HL-60/S4 treated with phorbol 12-myristate 13-acetate at 8.2 ng/mL for 4 days and 3 days (cell line): ENCODE measurements around the gene ATP8B1.

Source experiments
- in situ Hi-C: fragments of 300-500 bp; cut with MboI; formaldehyde crosslinking; loops from 2 replicates; pipeline ENCODE4 v1.15.0; 2022; ENCODE audit warnings: low sequenced_read_pairs

ATP8B1 gene

DNA sequence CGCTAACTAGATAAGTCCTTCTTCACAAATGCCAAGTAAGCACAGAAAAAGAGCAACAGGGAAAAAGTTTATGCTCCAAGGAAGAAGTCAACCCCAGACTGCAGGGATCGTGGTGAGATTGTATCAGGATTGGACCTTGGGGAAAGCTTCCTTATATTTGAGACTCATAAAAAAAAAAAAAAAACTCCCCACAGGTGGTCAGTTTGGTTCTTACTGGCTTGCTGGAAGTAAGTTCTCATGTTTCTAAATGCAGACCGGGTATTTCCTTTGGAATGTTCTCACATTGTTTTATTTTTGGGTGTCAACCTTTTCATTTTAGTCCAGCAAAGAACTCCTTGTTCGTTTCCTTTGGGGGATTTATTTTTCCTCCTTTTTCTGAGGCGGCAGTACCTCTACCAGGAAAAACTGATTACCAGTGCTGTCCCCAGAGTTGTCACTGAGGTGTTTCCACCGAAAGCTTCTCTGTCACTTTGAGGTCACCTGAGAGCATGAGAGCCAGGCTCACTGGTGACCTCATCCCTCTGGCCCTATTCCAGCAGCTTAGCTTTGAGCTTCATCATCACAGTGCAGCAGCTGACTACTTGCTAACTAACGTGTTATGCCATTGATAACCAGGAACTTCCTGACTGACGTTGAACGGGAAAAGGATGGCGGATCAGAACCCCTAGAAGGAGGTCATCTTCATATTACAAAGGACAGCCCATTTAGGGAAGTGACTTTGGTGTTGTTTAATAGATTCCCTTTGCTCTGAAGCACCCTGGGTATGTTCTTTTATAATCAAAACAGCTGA lies 16.8 kb upstream of the ATP8B1 start:
- in situ Hi-C loops = no loop called here

DNA sequence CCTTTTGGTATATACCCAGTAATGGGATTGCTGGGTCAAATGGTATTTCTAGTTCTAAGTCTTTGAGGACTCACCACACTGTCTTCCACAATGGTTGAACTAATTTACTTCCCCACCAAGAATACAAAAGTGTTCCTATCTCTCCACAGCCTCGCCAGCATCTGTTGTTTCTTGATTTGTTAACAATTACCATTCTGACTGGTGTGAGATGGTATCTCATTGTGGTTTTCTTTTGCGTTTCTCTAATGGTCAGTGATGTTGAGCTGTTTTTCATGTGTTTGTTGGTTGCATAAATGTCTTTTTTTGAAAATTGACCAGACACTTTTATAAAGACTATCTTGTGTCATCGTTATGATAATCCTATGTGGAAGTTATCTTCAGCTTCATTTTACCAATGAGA lies 16.0 kb upstream of the ATP8B1 start:
- in situ Hi-C loops = no loop called here

DNA sequence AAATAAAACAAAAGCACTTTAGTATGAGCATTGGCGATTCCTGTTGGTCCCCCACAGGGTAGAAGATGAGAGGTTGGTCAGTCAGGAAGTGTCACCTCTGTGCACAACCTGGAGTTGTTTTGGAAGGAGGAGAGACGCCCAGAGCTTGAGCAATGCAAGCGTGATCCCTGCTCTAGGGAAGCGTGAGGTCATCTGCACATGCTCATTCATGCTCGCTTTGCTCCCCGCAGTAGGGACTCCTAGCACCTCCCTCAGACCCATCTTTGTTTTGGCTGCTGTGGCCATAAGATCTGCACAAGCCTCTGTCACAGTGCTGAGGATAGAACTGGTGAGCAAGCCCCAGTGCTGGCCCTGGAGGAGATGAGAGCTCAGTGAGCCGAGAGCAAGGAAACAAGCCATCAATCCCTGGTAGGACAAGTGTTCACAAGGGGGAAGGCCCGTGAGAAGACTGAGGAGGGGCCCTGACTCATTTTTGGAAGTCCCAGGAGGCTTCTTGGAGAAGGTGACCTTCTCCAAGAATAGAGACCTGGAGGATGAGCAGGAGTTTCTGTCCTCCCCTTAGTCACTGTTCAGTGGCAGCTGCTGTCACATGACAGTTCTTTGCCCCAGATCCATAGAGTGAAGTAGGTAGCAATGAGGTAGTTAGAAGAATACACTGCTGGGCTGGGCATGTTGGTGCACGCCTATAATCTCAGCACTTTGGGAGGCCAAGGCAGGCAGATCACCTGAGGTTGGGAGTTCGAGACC lies 13.3 kb upstream of the ATP8B1 start:
- in situ Hi-C loops = no loop called here

DNA sequence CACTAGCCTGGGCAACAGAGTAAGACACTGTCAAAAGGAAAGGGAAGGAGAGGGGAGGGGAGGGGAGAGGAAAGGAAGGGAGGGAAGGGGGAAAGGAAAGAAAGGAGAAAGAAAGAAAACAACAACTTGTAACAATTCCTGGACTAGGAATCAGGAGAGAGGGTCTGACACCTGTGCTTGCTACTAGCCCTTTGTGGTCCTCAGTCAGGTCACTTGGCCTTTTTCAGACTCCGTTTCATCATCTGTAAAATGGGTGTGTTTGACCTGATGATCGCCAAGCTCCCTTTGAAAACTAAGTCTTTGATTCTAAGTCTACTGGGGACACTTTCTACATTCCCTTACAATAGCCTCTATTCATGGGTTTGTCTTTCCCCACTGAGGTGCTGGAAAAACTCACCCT lies 11.4 kb upstream of the ATP8B1 start:
- in situ Hi-C loops = no loop called here

DNA sequence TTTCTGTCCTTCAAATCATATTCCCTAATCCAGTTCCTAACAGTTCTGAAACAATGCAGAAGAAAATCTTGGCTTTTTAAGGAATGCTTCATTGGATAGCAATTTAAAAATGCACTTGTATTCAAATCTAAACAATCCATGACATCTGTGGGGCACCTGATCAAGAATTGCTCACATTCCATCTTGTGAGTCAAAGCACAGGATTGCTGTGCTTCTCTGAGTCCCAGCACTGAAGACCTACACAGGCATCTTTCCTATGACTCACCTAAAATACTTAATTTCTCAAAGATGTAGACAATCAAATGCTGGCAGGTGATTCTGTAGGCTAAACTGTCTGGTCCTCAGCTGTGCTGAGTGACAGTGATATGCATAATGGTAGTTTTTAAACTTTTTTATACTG lies 10.1 kb upstream of the ATP8B1 start:
- in situ Hi-C loops = no loop called here

DNA sequence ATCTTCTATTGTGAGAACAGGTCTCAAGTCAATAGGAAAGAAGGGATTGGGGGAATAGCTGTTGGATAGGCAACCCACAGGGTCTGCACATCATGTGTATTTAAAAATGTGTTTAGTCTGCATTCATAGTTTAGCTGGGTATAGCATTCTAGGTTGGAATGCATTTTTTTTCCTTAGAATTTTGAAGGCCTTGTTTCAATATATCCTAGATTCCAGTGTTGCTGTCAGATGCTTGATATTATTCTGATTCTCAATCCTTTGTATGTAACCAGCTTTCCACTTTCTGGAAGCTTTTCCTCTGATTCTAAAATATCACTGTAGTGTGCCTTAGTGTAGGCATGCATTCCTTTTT lies 9.0 kb upstream of the ATP8B1 start:
- in situ Hi-C loops = no loop called here

DNA sequence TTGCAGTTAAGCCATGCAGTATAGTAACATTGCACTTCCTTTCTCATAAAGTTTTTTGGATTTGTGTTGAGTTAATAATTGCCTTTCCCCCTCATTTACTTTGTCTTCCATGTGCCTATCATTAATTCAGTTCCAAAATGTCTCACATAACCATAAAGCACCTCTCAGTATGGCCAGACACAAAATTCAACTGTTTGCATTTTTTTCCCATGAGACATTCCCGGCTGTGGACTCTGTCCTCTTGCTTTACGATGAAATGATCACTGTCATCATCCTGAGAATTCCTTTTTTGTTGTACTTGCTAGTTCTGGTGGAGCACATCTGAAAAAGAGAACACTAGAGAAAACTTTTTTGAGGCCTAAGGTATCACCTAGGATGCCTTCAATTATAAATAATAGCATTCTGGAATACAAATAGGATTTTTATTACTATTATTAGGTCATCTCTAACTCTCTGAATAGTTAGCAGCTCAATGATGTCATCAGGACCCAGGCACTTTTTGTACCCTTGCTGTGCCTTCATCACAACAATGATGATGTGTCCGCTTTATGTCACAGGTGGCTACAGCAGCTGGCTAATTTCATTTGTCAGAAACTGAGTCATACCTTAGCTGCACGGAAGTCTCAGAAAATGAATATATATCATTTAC lies 8.5 kb upstream of the ATP8B1 start:
- in situ Hi-C loops = no loop called here

DNA sequence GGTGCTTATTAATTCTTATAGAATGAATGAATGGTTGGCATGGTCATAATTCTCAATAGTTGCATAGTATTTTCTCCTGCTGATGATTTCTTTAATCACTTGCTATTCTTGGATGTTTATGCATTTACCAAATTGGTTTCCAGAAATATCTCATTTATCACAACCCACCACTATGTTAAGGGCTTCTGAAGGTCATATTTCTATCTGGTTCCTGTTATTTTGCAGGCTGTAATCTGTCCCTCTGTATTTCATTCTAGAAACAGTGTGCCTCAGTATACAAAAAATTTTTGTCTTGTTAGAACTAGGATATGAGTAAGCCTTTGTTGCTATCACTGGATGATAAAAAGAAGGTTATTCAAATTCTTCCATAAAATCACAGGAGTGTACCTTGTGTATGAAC lies 6.1 kb upstream of the ATP8B1 start:
- in situ Hi-C loops = no loop called here

DNA sequence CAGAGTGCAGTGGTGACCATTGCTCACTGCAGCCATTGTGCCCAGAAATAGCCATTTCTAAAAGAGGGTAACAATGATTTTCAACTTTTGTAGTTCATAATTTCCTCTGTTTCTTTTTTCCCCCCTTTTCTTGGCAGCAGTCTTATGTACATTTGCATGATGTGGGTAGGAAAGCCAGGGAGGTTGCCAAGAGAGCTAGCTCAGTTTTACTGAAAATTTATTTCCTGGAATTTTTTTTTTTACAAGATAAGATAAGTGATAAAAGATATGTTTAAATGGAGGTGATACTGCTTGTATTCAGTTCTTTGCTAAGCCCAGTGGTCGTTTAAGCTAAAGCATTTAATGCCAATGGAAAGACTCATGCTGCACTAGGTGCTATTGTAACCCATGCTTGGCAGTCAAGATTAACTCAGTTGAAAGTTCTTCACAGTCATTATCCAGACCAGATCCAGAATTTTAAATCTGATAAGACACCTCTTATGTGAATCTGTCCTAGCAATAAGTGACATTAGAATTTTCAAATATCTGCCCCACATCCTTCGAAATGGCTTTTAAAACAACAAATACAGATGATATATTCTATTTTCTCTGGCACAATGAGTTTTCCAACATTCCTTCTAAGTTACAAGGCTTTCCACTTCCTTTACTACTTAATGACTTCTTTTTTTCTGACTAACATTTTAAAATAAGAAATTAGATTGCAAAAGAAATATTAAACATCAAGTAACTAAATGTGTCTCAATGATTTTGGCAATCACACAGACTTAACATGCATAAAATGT lies 4.4 kb upstream of the ATP8B1 start:
- in situ Hi-C loops = no loop called here

DNA sequence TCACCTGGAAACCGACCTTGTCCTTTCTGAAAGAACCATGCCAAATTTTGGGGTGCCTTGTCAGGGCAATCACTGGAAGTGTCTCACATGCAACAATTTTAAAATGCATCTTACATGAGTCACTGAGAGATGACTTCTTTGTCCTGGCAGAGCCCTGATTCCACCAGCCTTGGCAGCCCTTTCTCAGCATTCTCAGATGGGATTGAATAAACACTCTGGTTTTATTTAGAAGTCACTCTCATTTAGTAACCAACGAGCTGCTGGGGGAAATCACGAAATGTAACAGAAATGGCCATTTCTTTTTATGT lies 3.8 kb upstream of the ATP8B1 start:
- in situ Hi-C loops = no loop called here

DNA sequence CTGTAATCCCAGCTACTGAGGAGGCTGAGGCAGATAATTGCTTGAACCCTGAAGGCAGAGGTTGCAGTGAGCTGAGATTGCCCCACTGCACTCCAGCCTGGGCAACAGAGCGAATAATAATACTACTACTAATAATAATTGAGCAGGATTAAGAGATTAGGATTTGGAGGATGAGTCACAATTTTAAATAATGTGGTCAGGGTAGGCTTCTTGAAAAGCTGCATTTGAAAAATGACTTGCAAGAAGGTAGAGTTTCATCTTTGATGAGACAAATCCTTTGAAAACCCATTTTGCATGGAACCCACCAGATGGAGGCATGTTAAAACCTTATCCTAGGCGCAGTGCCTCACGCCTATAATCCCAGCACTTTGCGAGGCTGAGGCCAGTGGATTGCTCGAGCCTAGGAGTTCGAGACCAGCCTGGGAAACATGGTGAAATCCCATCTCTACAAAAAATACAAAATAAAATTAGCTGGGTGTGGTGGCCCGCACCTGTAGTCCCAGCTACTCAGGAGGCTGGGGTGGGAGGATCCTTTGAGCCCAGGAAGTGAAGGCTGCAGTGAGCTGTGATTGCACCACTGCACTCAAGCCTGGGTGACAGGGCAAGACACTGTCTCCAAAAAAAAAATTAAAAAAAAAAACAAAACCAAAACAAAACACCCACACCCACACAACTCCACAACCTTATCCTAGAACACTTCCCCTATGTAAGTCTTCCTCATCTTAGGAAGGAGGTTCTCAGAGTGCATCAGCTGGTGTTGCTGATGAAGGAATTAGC lies 3.3 kb upstream of the ATP8B1 start:
- in situ Hi-C loops = no loop called here

DNA sequence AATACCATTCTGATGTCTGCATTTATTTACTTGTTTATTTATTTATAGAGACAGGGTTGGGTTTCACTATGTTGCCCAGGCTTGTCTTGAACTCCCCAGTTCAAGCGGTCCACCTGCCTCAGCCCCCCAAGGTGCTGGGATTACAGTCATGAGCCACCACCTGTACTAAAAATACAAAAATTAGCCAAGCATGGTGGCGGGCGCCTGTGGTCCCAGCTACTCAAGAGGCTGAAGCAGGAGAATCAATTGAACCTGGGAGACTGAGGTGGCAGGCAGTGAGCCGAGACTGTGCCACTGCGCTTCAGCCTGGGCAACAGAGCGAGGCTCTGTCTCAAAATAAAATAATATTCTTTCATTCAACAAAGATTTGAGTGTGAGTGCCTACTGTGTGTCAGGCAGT lies 2.0 kb upstream of the ATP8B1 start:
- in situ Hi-C loops = no loop called here

DNA sequence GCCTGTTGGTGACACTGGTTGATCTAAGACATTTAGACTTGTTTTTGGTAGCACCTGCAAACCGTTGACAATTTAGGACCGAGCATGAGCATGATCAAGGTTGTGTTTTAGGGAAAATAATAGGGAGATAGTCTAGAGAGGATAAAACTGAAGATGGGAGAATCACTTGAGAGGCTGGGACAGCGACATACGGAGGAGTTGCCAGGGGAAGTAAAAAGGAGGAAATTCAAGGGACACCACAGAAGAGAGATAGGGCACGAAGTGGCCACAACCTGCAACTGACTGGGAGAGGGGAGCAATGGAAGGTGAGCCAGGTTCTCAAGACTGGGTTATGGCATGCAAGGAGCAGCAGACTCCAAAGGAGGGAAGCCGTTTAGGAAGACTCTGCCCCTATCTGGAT lies 1.4 kb upstream of the ATP8B1 start:
- in situ Hi-C loops = no loop called here

DNA sequence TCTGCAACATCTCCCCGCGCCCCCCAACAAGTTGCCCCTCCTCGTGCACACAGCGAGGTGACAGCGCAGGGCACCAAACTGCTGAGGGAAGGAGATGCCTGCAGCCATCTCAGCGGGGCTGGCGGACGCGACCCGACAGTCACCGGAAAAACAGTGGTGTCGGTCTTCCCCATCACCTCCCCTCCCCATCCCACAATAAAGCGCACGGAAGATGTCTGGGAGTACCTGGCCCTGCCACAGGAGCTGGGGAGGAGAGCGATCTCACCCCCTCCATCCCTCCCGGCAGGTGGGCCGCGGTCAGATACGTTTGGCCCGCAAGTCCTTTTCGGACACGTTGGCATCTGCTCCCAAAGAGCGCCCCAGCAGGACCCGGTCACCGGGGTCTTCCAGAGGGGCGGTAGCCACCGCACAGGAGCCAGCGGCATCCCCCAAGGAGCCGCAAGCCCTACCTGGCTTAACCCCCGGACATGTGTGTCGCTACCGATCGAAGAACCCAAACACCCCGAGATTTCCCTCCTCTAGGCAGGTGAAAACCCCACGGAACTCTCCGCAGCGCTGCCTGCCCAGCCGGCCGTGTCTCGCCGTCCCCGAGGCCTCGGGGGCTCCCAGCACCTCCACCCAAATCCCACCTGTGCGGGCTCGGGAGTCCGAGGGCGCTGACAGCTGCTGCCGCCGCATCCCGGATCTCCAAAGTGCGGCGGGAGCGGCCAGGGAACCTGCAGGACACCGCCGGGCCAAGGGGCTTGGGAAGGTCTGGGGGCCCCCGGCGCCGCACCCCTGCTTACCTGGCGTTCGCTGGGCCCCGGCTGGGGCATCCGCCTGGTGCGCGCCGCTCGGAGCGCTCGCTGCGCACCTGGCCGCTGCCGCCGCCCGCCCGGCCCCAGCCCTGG lies 657 bp downstream of the ATP8B1 start:
- in situ Hi-C loops = no loop called here

DNA sequence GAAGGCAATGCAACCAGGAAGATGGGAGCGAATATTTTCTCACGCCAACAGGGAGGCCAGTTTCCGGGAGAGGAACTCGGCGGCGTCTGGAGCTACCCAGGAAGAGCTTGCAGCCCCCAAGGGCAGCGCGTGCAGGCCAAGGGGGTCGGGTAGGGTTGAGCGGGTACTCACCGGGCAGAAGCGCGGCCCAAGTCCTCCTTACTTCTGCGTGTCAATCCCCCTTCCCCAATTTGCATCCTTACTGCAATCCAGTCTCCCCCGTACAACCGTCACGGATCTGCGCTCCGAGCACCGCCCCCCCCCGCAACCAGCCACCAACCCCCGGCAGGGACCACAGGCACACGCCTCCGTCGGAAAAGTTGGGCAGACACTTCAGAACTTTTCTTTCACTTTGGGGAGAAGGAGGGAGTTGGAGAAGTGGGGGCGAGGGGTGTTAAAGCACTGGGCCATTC lies 1.3 kb downstream of the ATP8B1 start:
- in situ Hi-C loops = no loop called here

DNA sequence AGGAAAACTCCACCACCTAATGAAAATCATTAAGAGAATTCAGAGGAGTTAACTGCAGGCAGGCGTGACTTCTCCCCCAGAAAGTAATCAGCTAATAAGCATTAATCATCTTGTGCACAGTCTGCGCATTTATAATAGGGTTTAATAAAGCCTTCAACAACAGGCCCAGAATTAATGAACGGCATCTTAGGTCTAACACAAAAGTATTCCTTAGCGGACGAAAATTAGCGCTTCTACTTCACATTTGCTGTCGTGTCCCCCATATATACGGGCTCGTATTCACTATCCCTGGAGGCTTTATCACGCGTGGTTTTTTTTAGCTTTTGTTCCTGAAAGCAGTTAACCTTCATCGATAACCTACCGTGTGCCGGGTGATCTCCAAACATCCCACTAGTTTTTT lies 1.8 kb downstream of the ATP8B1 start:
- in situ Hi-C loops = no loop called here

DNA sequence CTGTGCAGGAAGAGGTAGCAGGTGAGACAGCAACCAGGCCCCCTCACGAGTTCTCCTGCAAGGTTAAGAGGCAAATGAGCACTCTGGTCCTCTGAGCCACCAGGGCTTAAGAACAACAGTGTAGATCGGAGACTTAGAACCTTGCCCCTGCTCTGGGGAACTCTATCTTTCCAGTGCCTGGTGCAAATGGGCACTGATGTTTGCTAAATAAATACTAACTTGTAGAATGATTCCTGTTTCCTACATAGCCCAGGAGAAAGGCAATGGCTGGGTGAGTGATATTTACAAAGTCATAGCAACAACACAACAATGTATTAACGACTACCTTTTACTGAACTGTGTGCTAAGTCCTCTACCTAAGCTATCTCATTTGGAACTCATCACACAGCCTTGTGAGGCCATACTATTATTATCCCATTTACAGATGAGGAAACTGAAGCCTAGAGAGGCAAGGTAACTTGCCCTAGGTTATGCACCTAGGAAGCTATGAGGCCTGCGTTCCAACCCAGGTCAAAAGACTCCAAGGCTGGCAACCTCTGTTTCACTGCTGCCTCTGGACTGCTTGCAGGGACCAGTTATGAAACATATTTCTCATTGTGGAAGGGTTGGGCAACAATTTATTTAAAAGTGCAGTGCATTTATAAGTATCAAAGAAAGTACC lies 4.3 kb downstream of the ATP8B1 start:
- in situ Hi-C loops = no loop called here

DNA sequence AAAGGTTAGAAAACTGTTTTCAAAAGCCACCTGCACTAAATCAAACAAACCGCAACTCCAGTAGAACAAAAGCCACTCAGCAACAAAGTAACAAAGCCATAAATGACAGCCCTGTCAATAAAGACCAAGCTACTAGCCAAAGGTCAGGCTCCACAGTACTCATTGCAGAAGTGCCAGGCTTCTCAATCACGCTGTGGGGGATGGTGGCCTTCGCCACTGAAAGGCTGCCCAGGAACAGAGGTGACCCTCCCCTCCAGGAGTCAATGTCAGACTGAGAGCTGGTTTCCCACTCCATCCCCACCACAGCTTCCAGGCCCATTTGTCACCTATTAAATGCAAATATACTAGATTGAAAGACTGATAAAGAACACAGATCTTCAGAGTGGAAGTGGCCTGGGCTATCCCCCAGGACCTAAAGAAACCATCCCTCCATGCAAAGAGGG lies 5.9 kb downstream of the ATP8B1 start:
- in situ Hi-C loops = no loop called here
